ENCODE data around the gene SKOR1. TPM values are rescaled to one million over a fixed set of nuclear protein-coding genes. Genes with fewer than 3 reads are reported as not detected.

SKOR1 gene
- total and polyA plus RNA-seq, 2 of the 13 experiments (the other 11 are each of a cell fraction or from before 2014, with no cell fraction given): 0.09 to 0.11 TPM

- Histone ChIP-seq H3K27ac (ENCODE audit: extremely low read length, insufficient read depth, low read length) (peak overlapping the region; percentile 44), H3K36me3 (replicated peaks in 1 of 2; ENCODE audit: control insufficient read depth in 1 of 2, insufficient read depth in 2 of 2, low read length in 2 of 2) (no peaks in the 10 kb centered on the region), H2AFZ (ENCODE audit: low read length) (no peak overlapping the region), H3K9me3 (ENCODE audit: low read length) (no peaks in the 10 kb centered on the region), H3K27me3 (ENCODE audit: control insufficient read depth in 1 of 2, insufficient read depth in 2 of 2, low read length in 2 of 2) (no peaks in the 10 kb centered on the region), H3K9ac (ENCODE audit: insufficient read depth, low read depth, low read length) (no peak overlapping the region), H3K79me2 (ENCODE audit: insufficient read depth, low read length) (no peaks in the 10 kb centered on the region), H4K20me1 (ENCODE audit: insufficient read depth, low read length) (no peaks in the 10 kb centered on the region), H3K4me1 (ENCODE audit: insufficient read depth, low read length) (peaks cover 60% of the 10 kb centered on the region), H3K4me3 (replicated peaks in 1 of 3; ENCODE audit: insufficient read depth in 1 of 3, low read depth in 2 of 3, low read length in 3 of 3) (no peak overlapping the region), H3K4me2 (ENCODE audit: low read depth, low read length) (peak overlapping the region; percentile 64)
- in situ Hi-C loops (cut with HindIII; ENCODE audit: extremely low pct_ligation_motif_present, low pct_unique_long_range_greater_than_20kb) (no loop called here), intact Hi-C loops (cut with micrococcal nuclease; ENCODE audit: unreplicated experiment) (loop anchor here (5.0 kb wide), 2 partner anchors 67 to 82 kb away; no protein-coding TSS in a partner anchor)
- FAIRE-seq (peak; percentile 71), DNase-seq (ENCODE audit: low spot score) (peak; percentile 70), ATAC-seq (peak; percentile 49)
- ChIA-PET POLR2A (interaction anchor here (1.0 kb wide), 1 partner anchor 65 kb away, joined by 8 read pairs; no protein-coding TSS in a partner anchor), CTCF (ENCODE audit: low intra/inter-chr PET ratio, low total read pairs) (no interaction called here)
- 16% methylated on average over 3 of the region's 3 CpGs for WGBS (ENCODE audit: low lambda C conversion rate)
- BruUV-seq (replicated peaks): no TSS peak
- TF ChIP-seq ZNF383 (CRISPR knock-in tag; IDR thresholded peaks at IDR 0.05; ENCODE audit: borderline replicate concordance): no peak
- no peak for TF ChIP-seq CSRNP1 (CRISPR knock-in tag; IDR thresholded peaks at IDR 0.05)
- no peak for TF ChIP-seq ZBTB42 (CRISPR knock-in tag; IDR thresholded peaks at IDR 0.05)
- 0 out of 2 replicates have a peak, but pooled peaks have one; percentile 18 for TF ChIP-seq SAP130 (CRISPR knock-in tag; IDR thresholded peaks at IDR 0.05; ENCODE audit: low read depth)
- no peak for TF ChIP-seq SP140L (CRISPR knock-in tag; IDR thresholded peaks at IDR 0.05; ENCODE audit: borderline replicate concordance)
- no peak for TF ChIP-seq HOXA3 (CRISPR knock-in tag; IDR thresholded peaks at IDR 0.05)
- TF ChIP-seq SOX13 (IDR thresholded peaks at IDR 0.05): no peak
- peak in 1 of 2 experiments; percentile 33; a peak in 1 of 4 replicates for TF ChIP-seq SOX13 (CRISPR knock-in tag; conservative IDR thresholded peaks at IDR 0.05 in 1 of 2, IDR thresholded peaks at IDR 0.05 in 1 of 2)
- TF ChIP-seq TCF7 (IDR thresholded peaks at IDR 0.05; ENCODE audit: low read depth): peak; percentile 38; the same call in 1 of the 2 replicates
- TF ChIP-seq SALL2 (CRISPR knock-in tag; IDR thresholded peaks at IDR 0.05): no peak
- TF ChIP-seq SETDB1 (CRISPR knock-in tag; IDR thresholded peaks at IDR 0.05; ENCODE audit: borderline replicate concordance): no peak
- no peak for TF ChIP-seq HMGXB4 (CRISPR knock-in tag; IDR thresholded peaks at IDR 0.05; ENCODE audit: borderline replicate concordance in 1 of 2, low read depth in 1 of 2)
- 0 out of 2 replicates have a peak, but pooled peaks have one; percentile 31 for TF ChIP-seq ZNF292 (CRISPR knock-in tag; IDR thresholded peaks at IDR 0.05; ENCODE audit: borderline replicate concordance, low read depth)
- TF ChIP-seq PAXIP1 (CRISPR knock-in tag; conservative IDR thresholded peaks at IDR 0.05): peak; percentile 59
- TF ChIP-seq TEAD3 (CRISPR knock-in tag; optimal IDR thresholded peaks at IDR 0.05; ENCODE audit: borderline replicate concordance): peak; percentile 71
- peak; percentile 66 for TF ChIP-seq HNF4G (IDR thresholded peaks at IDR 0.05; ENCODE audit: borderline replicate concordance, low read depth, low read length)
- TF ChIP-seq HNF4G (CRISPR knock-in tag; IDR thresholded peaks at IDR 0.05; ENCODE audit: borderline replicate concordance, low read depth): no peak
- TF ChIP-seq SMARCC2 (IDR thresholded peaks at IDR 0.05): no peak
Observed at GRCh38 chr15:67880651-67881182, 55.4 kb downstream of the SKOR1 start.

All from HepG2 (cell line).